Measurements from ENCODE around the gene TMEM198.

- no peak for TF ChIP-seq EZH2 (IDR thresholded peaks at IDR 0.05; ENCODE audit: low read depth, unreplicated experiment)
- TF ChIP-seq, protein P1, sequence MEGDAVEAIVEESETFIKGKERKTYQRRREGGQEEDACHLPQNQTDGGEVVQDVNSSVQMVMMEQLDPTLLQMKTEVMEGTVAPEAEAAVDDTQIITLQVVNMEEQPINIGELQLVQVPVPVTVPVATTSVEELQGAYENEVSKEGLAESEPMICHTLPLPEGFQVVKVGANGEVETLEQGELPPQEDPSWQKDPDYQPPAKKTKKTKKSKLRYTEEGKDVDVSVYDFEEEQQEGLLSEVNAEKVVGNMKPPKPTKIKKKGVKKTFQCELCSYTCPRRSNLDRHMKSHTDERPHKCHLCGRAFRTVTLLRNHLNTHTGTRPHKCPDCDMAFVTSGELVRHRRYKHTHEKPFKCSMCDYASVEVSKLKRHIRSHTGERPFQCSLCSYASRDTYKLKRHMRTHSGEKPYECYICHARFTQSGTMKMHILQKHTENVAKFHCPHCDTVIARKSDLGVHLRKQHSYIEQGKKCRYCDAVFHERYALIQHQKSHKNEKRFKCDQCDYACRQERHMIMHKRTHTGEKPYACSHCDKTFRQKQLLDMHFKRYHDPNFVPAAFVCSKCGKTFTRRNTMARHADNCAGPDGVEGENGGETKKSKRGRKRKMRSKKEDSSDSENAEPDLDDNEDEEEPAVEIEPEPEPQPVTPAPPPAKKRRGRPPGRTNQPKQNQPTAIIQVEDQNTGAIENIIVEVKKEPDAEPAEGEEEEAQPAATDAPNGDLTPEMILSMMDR (conservative IDR thresholded peaks at IDR 0.05; ENCODE audit: low read depth in 2 of 2): no peak
- TF ChIP-seq POLR2AphosphoS5 (IDR thresholded peaks at IDR 0.05; ENCODE audit: low read depth): no peak
- TF ChIP-seq EZH2phosphoT487 (IDR thresholded peaks at IDR 0.05; ENCODE audit: unreplicated experiment): no peak
- TF ChIP-seq, protein P2, sequence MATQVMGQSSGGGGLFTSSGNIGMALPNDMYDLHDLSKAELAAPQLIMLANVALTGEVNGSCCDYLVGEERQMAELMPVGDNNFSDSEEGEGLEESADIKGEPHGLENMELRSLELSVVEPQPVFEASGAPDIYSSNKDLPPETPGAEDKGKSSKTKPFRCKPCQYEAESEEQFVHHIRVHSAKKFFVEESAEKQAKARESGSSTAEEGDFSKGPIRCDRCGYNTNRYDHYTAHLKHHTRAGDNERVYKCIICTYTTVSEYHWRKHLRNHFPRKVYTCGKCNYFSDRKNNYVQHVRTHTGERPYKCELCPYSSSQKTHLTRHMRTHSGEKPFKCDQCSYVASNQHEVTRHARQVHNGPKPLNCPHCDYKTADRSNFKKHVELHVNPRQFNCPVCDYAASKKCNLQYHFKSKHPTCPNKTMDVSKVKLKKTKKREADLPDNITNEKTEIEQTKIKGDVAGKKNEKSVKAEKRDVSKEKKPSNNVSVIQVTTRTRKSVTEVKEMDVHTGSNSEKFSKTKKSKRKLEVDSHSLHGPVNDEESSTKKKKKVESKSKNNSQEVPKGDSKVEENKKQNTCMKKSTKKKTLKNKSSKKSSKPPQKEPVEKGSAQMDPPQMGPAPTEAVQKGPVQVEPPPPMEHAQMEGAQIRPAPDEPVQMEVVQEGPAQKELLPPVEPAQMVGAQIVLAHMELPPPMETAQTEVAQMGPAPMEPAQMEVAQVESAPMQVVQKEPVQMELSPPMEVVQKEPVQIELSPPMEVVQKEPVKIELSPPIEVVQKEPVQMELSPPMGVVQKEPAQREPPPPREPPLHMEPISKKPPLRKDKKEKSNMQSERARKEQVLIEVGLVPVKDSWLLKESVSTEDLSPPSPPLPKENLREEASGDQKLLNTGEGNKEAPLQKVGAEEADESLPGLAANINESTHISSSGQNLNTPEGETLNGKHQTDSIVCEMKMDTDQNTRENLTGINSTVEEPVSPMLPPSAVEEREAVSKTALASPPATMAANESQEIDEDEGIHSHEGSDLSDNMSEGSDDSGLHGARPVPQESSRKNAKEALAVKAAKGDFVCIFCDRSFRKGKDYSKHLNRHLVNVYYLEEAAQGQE (IDR thresholded peaks at IDR 0.05; ENCODE audit: unreplicated experiment): no peak
Measured at GRCh38 chr2:219555956-219556355, 12.1 kb downstream of the TMEM198 start.

All from GM23338 (cell line).